VCaP (cell line): Measurements from ENCODE around the gene AQP6.

Experiments used
- H3K27ac ChIP-seq: fragments of 450-650 bp; 2 replicates; pipeline ENCODE4 v1.5.1; 2017
- TF ChIP-seq, protein P1 (sequence below): fragments of 450-650 bp; conservative IDR thresholded peaks from 2 replicates; pipeline ENCODE4 v1.5.1; 2017; ENCODE audit warnings: mild to moderate bottlenecking, moderate library complexity

Gene AQP6

DNA sequence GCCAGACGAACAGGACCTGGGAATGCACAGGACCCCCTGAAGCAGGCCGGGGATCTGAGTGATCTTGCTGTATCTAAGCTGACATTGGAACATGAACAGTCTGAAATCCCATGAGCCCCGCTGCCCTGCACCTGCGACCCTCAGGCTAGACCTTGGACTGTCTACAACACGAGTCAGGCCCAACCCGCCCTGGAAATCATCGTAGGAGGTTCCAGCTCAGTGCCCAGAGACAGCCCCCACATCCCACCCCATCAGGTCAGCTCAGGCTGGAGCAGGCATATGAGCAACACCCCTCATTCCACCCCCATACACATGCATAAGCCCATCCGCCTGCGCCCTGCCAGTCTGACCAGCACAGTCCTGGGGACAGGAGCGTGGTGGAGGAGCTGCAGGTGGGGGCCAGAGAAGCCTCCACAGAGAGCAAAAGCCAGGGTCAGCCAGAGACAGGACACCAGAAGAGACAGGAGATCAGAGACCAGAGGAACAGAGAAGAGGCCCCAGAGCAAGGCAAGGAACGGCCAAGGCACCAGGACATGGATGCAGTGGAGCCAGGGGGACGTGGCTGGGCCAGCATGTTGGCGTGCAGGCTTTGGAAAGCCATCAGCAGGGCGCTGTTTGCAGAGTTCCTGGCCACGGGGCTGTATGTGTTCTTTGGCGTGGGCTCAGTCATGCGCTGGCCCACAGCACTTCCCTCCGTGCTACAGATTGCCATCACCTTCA is at the start of gene AQP6:
Gene AQP6 (plus strand): TSS at position 307 of the 720 bp plus-strand sequence. CDS start 227 bp downstream, at position 534.
- H3K27ac ChIP-seq: no peak within 1 kb of the TSS
- TF ChIP-seq, protein P1, sequence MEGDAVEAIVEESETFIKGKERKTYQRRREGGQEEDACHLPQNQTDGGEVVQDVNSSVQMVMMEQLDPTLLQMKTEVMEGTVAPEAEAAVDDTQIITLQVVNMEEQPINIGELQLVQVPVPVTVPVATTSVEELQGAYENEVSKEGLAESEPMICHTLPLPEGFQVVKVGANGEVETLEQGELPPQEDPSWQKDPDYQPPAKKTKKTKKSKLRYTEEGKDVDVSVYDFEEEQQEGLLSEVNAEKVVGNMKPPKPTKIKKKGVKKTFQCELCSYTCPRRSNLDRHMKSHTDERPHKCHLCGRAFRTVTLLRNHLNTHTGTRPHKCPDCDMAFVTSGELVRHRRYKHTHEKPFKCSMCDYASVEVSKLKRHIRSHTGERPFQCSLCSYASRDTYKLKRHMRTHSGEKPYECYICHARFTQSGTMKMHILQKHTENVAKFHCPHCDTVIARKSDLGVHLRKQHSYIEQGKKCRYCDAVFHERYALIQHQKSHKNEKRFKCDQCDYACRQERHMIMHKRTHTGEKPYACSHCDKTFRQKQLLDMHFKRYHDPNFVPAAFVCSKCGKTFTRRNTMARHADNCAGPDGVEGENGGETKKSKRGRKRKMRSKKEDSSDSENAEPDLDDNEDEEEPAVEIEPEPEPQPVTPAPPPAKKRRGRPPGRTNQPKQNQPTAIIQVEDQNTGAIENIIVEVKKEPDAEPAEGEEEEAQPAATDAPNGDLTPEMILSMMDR: no peak

DNA sequence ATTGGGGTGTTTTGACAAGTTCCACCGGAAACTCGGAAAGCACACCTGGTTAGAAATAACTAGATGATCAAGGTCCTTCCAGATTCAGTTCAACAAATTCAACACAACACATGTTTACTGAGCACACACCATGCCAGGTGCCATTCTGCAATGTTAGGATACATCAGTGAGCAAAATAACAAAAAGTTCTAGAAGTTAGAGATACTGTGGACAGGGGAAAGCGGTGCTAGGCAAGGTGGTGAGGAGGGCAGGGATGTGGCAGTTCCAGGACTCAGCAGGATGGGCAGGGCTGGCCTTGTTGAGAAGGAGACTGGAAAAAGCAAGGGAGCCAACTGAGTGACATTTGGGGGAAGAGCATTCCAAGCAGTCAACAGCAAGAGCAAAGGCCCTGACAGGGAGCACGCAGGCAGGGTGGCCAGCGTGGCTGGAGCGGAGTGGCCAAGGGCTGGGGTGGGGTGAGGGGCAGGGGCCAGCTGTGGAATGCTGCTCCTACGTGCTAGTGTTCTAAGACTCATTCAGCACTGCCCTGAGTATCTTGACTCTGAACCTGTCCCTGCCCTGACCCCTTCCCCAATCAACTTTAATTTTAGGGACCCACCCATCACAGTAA is 49.6 kb upstream of the AQP6 start:
- TF ChIP-seq, protein P1: no peak
- H3K27ac ChIP-seq: no peak overlapping the region

DNA sequence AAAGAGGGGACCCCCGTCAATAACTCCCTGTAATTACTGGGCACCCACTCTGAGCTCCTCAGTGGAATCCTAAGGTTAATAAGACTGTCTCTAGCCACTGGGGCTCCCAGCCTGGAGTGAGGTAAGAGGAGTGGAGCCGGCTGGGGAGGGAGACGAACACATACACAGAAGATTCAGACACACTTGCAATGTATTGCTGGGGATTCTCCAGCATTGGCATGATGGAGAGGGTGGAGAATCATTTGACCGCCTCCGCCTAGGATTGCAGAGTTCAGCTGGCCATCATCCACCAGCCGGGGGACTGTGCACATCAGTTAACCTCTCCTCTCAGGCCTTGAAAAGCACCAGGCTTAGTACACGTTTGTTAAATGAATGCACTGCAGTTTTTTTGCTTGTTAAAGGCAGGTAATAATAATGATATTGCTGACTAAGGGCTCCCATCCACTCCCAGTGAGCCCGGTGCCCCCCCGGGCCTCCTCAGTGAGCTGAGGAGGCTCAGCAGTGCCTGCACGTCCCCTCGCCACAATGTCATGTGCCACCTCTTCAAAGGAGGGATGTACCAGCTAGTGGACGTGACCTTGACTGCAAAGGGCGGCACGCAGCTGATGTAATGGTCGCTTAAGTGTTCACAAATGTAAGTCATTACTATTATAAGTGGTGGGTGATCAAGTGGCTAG is 48.7 kb upstream of the AQP6 start:
- no peak overlapping the region for H3K27ac ChIP-seq
- TF ChIP-seq, protein P1: no peak

DNA sequence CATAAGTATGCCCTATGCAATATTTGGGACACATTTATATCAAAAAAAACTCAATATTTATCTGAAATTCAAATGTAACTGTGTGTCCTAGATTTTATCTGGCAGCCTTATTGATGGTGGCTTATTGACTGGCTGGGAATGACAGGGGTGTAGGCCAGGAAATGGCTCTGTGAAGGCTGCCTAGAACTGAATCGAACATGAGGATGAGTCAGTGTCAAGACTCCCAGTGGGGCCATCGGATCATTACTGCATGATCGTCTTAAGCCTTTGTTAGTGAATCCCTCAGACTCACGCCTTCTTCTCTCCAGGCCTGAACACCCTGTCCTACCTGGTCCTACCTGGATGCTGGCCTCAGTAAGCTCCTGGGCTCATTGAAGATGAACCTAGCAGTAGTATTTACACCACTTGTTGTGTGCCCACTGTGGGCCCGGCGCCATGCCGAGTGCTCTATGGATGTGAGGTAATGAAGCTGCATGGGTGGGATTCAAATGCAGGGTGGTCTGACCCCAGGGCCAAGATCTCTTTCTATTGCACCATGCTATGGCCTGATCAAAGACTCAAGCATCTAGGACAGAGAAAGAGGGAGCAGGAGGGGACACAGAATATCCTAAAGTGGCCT is 48.0 kb upstream of the AQP6 start:
- TF ChIP-seq, protein P1: no peak
- no peak overlapping the region for H3K27ac ChIP-seq

DNA sequence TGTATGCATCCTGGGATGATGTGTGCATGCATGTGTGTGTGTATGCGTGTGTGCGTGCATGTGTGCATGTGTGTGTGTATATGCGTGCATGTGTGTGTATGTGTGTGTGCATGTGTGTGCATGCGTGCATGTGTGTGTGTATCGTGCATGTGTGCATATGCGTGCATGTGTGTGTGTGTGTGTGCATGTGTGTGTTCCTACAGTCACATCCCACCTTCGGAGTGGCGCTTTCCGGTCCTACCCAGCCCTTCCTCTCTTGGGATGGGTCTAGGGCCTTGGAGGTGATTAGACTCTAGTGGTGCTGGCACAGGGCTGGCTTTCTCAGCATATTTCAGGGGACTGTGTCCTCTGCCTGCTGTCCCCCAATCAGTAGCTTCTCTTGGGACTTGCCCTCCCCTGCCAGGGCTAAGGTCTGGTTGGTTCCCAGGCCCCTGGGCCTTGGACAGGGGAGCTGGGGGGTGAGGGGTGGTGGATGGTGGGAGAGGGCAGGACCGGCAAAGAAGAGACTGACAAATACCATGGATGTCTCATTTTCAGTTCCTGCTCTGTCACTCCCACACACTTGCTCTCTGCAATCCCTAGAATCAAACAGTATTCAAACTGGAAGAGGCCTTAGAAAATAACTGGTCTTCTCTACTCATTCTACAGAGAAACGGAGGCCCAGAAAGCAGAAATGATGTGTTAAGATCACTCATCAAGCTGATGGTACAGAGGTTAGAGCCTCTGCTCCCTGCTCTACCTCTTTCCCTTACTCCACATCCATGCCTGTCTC is 47.1 kb upstream of the AQP6 start:
- TF ChIP-seq, protein P1: no peak
- no peak overlapping the region for H3K27ac ChIP-seq

DNA sequence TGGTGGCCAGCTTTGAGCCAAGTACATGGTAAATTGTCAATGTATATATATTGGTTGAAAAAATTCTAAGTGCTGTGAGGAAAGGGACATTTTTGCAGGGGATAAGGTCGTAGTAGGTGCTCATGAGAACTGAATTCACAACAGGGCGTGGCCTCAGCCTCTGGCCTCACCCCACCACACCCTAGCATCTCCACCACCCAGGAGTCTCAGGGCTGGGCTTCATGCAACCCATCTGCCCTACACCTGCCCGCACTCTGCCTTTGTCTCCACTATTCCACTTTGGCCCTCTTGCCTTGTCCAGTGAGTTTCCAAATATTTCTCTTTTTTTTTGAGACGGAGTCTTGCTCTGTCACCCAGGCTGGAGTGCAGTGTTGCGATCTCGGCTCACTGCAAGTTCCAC is 44.3 kb upstream of the AQP6 start:
- no peak overlapping the region for H3K27ac ChIP-seq
- TF ChIP-seq, protein P1: no peak
